ENCODE results near the gene SLC22A16. TPM values are rescaled to one million over a fixed set of nuclear protein-coding genes. Genes with fewer than 3 reads are reported as not detected.

SLC22A16 gene
- total RNA-seq, 1 donor from 2014 or later: 0.87 TPM

GRCh38 chr6:110390404-110390803 lies 86.0 kb downstream of the SLC22A16 start:
- Histone ChIP-seq H3K27ac (no peak overlapping the region), H3K9me3 (no peaks in the 10 kb centered on the region), H3K27me3 (no peaks in the 10 kb centered on the region), H3K4me3 (no peak overlapping the region), H3K4me1 (peaks cover 9% of the 10 kb centered on the region), H3K36me3 (no peaks in the 10 kb centered on the region)
- no peak for ATAC-seq
- intact Hi-C loops (cut with DNase I): loop anchor here (10.0 kb wide), 1 partner anchor 686 kb away; no protein-coding TSS in a partner anchor
- no peak for TF ChIP-seq CTCF (IDR thresholded peaks at IDR 0.05)
- no peak for DNase-seq

- peak; percentile 45 for ATAC-seq
- intact Hi-C loops (cut with DNase I): loop anchor here (10.0 kb wide), 1 partner anchor 685 kb away; no protein-coding TSS in a partner anchor
- Histone ChIP-seq H3K4me3 (no peak overlapping the region), H3K27ac (no peak overlapping the region), H3K9me3 (no peaks in the 10 kb centered on the region), H3K36me3 (no peaks in the 10 kb centered on the region), H3K4me1 (peaks cover 9% of the 10 kb centered on the region), H3K27me3 (no peaks in the 10 kb centered on the region)
- no peak for DNase-seq
- no peak for TF ChIP-seq CTCF (IDR thresholded peaks at IDR 0.05)
These were observed 86.6 kb downstream of the SLC22A16 start for GRCh38 chr6:110389689-110390382.

GRCh38 chr6:110387986-110388385 lies 88.4 kb downstream of the SLC22A16 start:
- intact Hi-C loops (cut with DNase I): no loop called here

GRCh38 chr6:110385458-110385863 lies 91.0 kb downstream of the SLC22A16 start:
- DNase-seq: no peak
- no peaks in the 10 kb centered on the region for H3K36me3 ChIP-seq
- H3K4me1 ChIP-seq: peaks cover 6% of the 10 kb centered on the region
- ATAC-seq: no peak
- no peak overlapping the region for H3K27ac ChIP-seq
- no peaks in the 10 kb centered on the region for H3K9me3 ChIP-seq
- intact Hi-C loops (cut with DNase I): no loop called here
- no peak for TF ChIP-seq CTCF (IDR thresholded peaks at IDR 0.05)
- H3K27me3 ChIP-seq: no peaks in the 10 kb centered on the region
- no peak overlapping the region for H3K4me3 ChIP-seq

More at GRCh38 chr6:110387986-110388385, 88.4 kb downstream of the SLC22A16 start:
- peaks cover 9% of the 10 kb centered on the region for H3K4me1 ChIP-seq
- TF ChIP-seq CTCF (IDR thresholded peaks at IDR 0.05): no peak
- DNase-seq: no peak
- H3K36me3 ChIP-seq: no peaks in the 10 kb centered on the region
- no peak overlapping the region for H3K27ac ChIP-seq
- no peak overlapping the region for H3K4me3 ChIP-seq
- H3K9me3 ChIP-seq: no peaks in the 10 kb centered on the region
- ATAC-seq: no peak
- H3K27me3 ChIP-seq: no peaks in the 10 kb centered on the region

- H3K27me3 ChIP-seq: no peaks in the 10 kb centered on the region
- intact Hi-C loops (cut with DNase I): no loop called here
These were observed 97.9 kb downstream of the SLC22A16 start for GRCh38 chr6:110378552-110378951.

More at GRCh38 chr6:110378552-110378951, 97.9 kb downstream of the SLC22A16 start:
- Histone ChIP-seq H3K4me3 (no peak overlapping the region), H3K36me3 (no peaks in the 10 kb centered on the region), H3K27ac (no peak overlapping the region), H3K9me3 (no peaks in the 10 kb centered on the region), H3K4me1 (no peaks in the 10 kb centered on the region)
- no peak for TF ChIP-seq CTCF (IDR thresholded peaks at IDR 0.05)
- ATAC-seq (no peak), DNase-seq (no peak)

Other genes starting within 250 kb of the SLC22A16 start
- gene METTL24, start 118.3 kb downstream of the SLC22A16 start, total RNA-seq: 3.7 TPM
- 7.1 TPM for gene DDO, start 61.0 kb downstream of the SLC22A16 start, total RNA-seq

All from upper lobe of right lung (tissue), 1 donor.